LNCAP (cell line): ENCODE measurements around the gene PUSL1.

Experiments
- CTCF ChIP-seq: fragments of 450-650 bp; IDR thresholded peaks from 2 replicates; pipeline ENCODE4 v1.5.1; 2017; ENCODE audit warnings: mild to moderate bottlenecking

PUSL1 gene

DNA sequence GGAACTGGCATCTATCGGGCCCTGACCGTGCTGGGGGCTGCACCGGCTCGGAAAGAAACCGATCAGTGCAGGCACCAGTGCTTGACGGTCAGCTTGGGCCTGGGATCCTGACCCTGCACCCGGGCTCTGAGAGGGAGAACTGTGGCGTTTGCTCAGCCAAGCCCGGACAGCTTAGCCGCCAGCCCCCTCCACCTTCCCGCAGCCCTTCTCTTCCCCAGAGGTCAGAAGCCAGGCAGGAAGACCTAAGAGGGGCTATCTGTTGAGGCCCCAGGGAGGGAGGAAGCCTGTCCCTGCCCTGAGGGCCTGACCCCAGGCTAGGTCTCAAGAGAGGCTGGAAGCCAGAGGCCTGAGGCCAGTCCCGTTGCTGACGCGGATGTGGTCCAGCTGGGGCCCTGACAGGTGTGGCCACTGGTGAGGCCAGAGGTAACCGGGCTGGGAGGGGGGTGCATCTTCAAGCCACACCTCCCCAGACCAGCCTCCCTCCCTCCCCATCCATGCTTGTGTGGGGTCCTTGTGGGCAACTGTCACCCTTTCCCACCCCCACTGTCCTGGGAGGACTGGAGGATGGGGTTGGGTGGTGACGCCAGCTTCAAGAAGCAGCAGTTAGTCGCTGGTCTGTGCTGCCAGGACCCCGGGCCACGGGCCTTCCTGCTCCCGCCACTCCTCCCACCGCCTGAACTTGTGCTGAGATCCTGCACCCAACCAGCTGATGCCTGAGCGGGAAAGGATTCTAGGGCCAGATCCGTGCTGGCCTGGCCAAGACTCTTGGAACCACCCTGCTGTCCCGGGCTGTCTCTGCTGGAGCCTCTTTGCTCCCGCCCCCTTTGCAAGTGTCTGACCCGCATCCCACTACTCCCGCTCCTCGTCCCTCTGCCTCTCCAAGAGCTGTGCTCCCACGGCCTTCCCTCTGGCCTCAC is 43.4 kb downstream of the PUSL1 start:
- no peak for TF ChIP-seq CTCF

GRCh38 chr1:1352786-1353388 is 44.5 kb downstream of the PUSL1 start:
- TF ChIP-seq CTCF: no peak

- TF ChIP-seq CTCF: no peak
Observed at GRCh38 chr1:1353389-1354151, 45.2 kb downstream of the PUSL1 start.

GRCh38 chr1:1354271-1355247 is 46.2 kb downstream of the PUSL1 start:
- TF ChIP-seq CTCF: no peak

DNA sequence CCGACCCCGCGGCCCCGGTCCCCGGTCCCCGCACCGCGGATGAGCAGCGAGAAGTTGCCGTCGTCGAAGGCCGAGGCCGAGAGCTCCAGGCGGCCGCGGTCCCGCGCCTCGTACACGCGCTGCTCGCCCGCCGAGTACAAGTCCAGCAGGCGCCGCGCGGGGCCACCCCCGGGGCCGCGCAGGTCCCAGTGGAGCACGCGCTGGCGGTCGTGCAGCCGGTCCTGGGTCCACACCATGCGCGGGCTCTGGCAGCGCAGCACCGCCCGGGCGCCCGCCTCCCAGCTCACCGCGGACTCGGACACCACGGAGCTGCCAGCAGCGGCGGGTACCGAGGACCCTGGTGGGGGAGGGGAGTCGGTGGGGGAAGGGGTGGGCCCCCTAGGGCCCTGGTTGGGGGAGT is 47.0 kb downstream of the PUSL1 start:
- no peak for TF ChIP-seq CTCF

DNA sequence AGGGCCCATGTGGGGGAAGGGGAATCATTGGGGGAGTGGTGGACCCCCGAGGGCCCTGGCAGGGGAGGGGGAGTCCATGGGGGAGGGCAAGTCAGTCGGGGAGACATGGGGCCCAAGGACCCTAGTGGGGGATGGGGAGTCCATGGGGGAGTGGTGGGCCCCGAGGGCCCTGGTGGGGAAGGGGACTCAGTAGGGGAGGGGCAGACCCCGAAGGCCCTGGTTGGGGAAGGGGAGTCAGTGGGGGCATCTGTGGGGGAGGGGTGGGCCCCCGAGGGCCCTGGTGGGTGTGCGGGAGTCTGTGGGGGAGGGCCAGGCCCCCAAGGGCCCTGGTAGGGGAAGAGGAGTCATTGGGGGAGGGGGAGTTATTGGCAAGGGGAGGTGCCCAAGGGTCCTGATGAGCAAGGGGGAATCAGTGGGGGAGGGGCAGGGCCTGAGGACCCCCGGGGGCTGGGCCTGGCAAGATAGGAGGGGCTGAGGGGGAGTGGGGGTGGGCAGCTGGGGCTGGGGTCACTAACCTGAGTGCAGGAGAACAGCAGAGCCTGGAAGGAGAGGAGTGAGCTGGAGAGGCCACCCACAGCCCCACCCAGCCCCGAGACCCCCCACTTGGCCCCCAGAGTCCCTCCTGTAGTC is 47.9 kb downstream of the PUSL1 start:
- no peak for TF ChIP-seq CTCF
